Transverse colon (tissue), 4 donors: ENCODE data around the gene FDPS. TPM values are rescaled to one million over a fixed set of nuclear protein-coding genes. Genes with fewer than 3 reads are reported as not detected.

Experiments used
- DNase-seq: peaks from one replicate; pipeline ENCODE4 v3.0.0-alpha.2; 2019
- H3K27ac ChIP-seq, 4 donors: fragments of 200-600 bp; sonication (generic); 2 replicates each; pipeline ENCODE4 v1.5.1; 2016 to 2018; ENCODE audit warnings: inconsistent platforms in 4 of 4
- H3K27me3 ChIP-seq: fragments of 200-600 bp; sonication (generic); 2 replicates; pipeline ENCODE4 v1.5.1; 2017; ENCODE audit warnings: inconsistent platforms
- H3K36me3 ChIP-seq, 4 donors: fragments of 200-600 bp; sonication (generic); 2 replicates each; pipeline ENCODE4 v1.5.1; 2017 to 2019; ENCODE audit warnings: inconsistent platforms in 4 of 4
- H3K4me1 ChIP-seq, 4 donors: fragments of 200-600 bp; sonication (generic); 2 replicates each; pipeline ENCODE4 v1.5.1; 2017 to 2020; ENCODE audit warnings: inconsistent platforms in 4 of 4
- H3K4me3 ChIP-seq, 4 donors: fragments of 200-600 bp; sonication (generic); 1 replicate in 1 of 4; 2 replicates in 3 of 4; pipeline versions ENCODE4 v1.5.1 to v1.6.1; 2017 to 2019; ENCODE audit warnings: inconsistent platforms in 4 of 4
- H3K9me3 ChIP-seq, 2 donors: fragments of 200-600 bp; sonication (generic); 2 replicates each; pipeline ENCODE4 v1.5.1; 2017 to 2019; ENCODE audit warnings: inconsistent platforms in 2 of 2
- EP300 ChIP-seq: sonication (generic); formaldehyde crosslinking; IDR thresholded peaks from one replicate; pipeline ENCODE4 v1.6.1; 2017; ENCODE audit warnings: antibody characterized with exemption, low read depth
- POLR2A ChIP-seq: fragments of 450-650 bp; IDR thresholded peaks from one replicate; pipeline ENCODE4 v1.6.1; 2016; ENCODE audit warnings: antibody characterized with exemption, mild to moderate bottlenecking, moderate library complexity
- POLR2AphosphoS5 ChIP-seq, 3 donors: sonication (generic); formaldehyde crosslinking; IDR thresholded peaks; one replicate each; pipeline ENCODE4 v1.6.1; 2016; ENCODE audit warnings: antibody characterized with exemption in 3 of 3
- WGBS, 2 donors: methylation state at CpG; one replicate each; pipeline ENCODE4 v1.1.5; 2018; ENCODE audit warnings: low coverage in 1 of 2; 5-methylcytosine and 5-hydroxymethylcytosine counted together
- in situ Hi-C, 4 donors: fragments of 200-750 bp; cut with MboI; loops; one replicate each; pipeline versions ENCODE4 v1.15.0 to v1.15.1; 2017; ENCODE audit warnings: low sequenced_read_pairs in 3 of 4, low pct_ligation_motif_present in 1 of 4, low pct_unique_long_range_greater_than_20kb in 1 of 4
- intact Hi-C: fragments of 100-400 bp; cut with DNase I; formaldehyde crosslinking; loops from one replicate; pipeline ENCODE4 v1.15.1; 2023; ENCODE audit warnings: low total_unique reads
- total RNA-seq, 4 donors: library from RNA; depleted of rRNA; stranded (reverse); fragments of >200 nt; gene quantifications; one replicate each; pipeline ENCODE4 v1.1.0, GENCODE V29; 2016
- TF ChIP-seq, protein P1 (sequence below), 5 experiments: fragments of 200-600 bp in 3 of 5; fragments of 450-650 bp in 2 of 5; sonication (generic) in 3 of 5; IDR thresholded peaks; 1 replicate in 2 of 5; 2 replicates in 3 of 5; pipeline ENCODE4 v1.5.1; 2016 to 2017; ENCODE audit warnings: antibody characterized with exemption in 5 of 5, inconsistent platforms in 3 of 5, mild to moderate bottlenecking in 2 of 5, moderate library complexity in 1 of 5

Gene FDPS
- total RNA-seq: 100 to 1,000 TPM in 2 of 4 donors, 10 to 100 TPM in 2; 73.7 to 158 (median 104) TPM

DNA sequence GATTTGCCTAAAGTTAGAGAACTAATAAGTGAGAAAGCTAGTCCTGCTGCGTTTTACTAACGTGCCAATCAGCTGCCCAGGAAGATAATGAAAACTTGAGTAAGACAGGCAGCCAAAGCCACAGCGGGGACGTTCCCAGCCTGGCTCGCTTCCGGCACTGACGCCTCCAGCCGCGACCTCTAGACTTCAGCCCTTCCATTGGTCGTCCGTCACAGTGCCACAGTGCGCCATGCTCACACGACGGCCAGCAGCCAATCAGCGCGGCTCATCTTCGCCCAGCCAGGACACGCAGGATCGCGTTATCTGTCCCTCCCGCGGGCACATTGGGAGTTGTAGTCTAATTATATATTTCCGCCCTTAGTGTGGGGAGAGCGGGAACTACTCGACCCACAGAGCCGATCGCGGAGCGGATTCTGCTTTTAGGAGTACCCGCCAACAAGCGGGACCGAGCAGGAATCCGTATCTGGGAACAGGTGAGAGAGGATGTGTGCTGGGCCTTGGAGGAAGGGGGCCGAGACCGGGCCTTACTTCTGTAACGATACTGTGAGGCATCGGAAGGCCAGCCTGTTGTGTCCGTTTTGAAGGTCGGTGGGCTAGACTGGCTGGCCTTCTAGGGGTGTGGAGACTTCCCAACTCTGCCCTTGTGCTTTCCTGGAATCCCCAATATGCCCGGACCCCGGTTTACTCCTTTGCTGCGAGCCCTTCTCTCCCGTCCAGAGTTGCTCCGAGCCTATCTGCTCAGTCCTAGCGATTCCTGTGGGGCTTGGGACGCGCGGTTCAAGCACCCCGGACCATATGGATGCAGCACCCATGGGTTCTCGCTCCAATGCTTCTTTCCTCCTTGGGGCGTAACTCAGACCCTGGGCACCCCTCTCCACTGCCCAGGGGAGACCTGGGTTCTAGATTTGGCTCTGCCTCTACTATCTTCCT lies at the start of gene FDPS:
FDPS (plus strand) TSS at position 374 of the 930 bp plus-strand sequence. CDS start 924 bp downstream, outside the sequence.
- Histone ChIP-seq H3K4me1 (peaks cover 10 to 35% (median 20%) of the 10 kb centered on the region in 4 donors), H3K36me3 (no peaks in the 10 kb centered on the region), H3K4me3 (peak within 1 kb of the TSS; percentile 64 to 94 (median 80)), H3K9me3 (no peaks in the 10 kb centered on the region), H3K27ac (peak within 1 kb of the TSS; percentile 91 to 94 (median 94)), H3K27me3 (no peaks in the 10 kb centered on the region)
- DNase-seq: peak; percentile 99
- 0% methylated on average over 51 of the region's 51 CpGs; no CpG with 5 or more reads in 1 of the 2 donors for WGBS, 2 donors
- intact Hi-C loops (no loop called here), in situ Hi-C loops (no loop called here)
- TF ChIP-seq EP300 (no peak), POLR2A (peak; percentile 85), POLR2AphosphoS5 (IDR thresholded peaks at IDR 0.05) (peak; percentile 87 to 94 (median 93))
- TF ChIP-seq, protein P1, sequence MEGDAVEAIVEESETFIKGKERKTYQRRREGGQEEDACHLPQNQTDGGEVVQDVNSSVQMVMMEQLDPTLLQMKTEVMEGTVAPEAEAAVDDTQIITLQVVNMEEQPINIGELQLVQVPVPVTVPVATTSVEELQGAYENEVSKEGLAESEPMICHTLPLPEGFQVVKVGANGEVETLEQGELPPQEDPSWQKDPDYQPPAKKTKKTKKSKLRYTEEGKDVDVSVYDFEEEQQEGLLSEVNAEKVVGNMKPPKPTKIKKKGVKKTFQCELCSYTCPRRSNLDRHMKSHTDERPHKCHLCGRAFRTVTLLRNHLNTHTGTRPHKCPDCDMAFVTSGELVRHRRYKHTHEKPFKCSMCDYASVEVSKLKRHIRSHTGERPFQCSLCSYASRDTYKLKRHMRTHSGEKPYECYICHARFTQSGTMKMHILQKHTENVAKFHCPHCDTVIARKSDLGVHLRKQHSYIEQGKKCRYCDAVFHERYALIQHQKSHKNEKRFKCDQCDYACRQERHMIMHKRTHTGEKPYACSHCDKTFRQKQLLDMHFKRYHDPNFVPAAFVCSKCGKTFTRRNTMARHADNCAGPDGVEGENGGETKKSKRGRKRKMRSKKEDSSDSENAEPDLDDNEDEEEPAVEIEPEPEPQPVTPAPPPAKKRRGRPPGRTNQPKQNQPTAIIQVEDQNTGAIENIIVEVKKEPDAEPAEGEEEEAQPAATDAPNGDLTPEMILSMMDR (IDR thresholded peaks at IDR 0.05): peak in 3 of 5 experiments; percentile 23 to 63 (median 63)

DNA sequence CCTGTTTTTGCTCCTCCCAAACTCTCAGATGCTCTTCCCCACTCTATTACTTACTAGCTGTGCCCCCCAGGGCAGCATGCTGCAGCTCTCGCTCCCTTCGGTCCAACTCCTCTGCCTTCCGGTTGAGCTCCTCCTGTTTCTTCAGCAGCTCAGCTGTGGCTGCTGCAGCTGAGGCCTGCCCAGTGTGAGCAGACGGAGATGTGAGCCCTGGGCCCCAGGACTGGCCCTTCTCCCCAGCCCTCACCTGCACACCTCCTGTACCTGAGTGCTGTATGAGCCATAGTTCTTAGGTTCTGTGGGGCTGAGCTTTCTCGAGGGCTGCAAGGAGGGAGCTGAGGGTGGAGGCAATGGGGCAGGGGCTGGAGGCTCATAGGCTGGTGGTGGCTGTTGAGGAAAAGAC lies 48.4 kb upstream of the FDPS start:
- peaks cover 13 to 27% (median 20%) of the 10 kb centered on the region in 4 donors for H3K4me1 ChIP-seq
- H3K27ac ChIP-seq: no peak overlapping the region
- in situ Hi-C loops: loop anchor here in 2 of 4 donors (10.0 to 25.0 kb wide), 2 partner anchors 65 to 327 kb away; partner anchors contain the start of gene RUSC1 (in 1 of the 2)
- H3K4me3 ChIP-seq: no peak overlapping the region
- peaks cover 0 to 18% (median 10%) of the 10 kb centered on the region in 4 donors for H3K36me3 ChIP-seq
- no peaks in the 10 kb centered on the region for H3K9me3 ChIP-seq
- H3K27me3 ChIP-seq: no peaks in the 10 kb centered on the region
- intact Hi-C loops: no loop called here
- WGBS, 2 donors: 96% methylated on average over 5 of the region's 5 CpGs; no CpG with 5 or more reads in 1 of the 2 donors
- no peak for DNase-seq
- TF ChIP-seq POLR2A: no peak
- no peak for TF ChIP-seq POLR2AphosphoS5 (IDR thresholded peaks at IDR 0.05)
- TF ChIP-seq EP300: no peak

DNA sequence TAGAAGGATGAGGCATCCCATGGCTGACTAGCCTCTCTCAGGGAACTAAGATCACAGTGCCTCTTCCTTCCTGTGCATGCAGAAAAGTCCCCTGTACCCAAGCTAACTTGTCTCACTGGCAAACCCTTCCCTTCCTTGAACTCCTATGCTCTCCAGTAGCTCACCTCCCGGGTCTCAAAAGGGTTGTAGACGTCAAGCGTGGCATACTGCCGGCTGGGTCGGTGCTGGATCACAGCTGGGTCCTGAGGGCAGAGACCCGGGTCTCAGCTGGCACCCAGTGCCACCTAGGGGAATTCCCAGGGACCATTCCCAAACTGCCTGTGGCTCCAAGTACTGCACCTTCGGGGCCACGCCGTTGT lies 47.2 kb upstream of the FDPS start:
- Histone ChIP-seq H3K27me3 (no peaks in the 10 kb centered on the region), H3K36me3 (peaks cover 0 to 30% (median 14%) of the 10 kb centered on the region in 4 donors), H3K4me1 (peaks cover 8 to 17% (median 16%) of the 10 kb centered on the region in 4 donors), H3K4me3 (peak overlapping the region; percentile 46 to 84 (median 68)), H3K9me3 (no peaks in the 10 kb centered on the region), H3K27ac (peak overlapping the region; percentile 84 to 91 (median 89))
- in situ Hi-C loops (loop anchor here in 2 of 4 donors (10.0 to 25.0 kb wide), 2 partner anchors 63 to 326 kb away; partner anchors contain the start of gene RUSC1 (in 1 of the 2)), intact Hi-C loops (no loop called here)
- 0% methylated on average over 4 to 8 of the region's 9 CpGs for WGBS, 2 donors
- TF ChIP-seq, protein P1 (IDR thresholded peaks at IDR 0.05): peak in 1 of 5 experiments; percentile 2
- no peak for TF ChIP-seq POLR2AphosphoS5 (IDR thresholded peaks at IDR 0.05)
- no peak for TF ChIP-seq POLR2A
- TF ChIP-seq EP300: no peak
- DNase-seq: no peak

DNA sequence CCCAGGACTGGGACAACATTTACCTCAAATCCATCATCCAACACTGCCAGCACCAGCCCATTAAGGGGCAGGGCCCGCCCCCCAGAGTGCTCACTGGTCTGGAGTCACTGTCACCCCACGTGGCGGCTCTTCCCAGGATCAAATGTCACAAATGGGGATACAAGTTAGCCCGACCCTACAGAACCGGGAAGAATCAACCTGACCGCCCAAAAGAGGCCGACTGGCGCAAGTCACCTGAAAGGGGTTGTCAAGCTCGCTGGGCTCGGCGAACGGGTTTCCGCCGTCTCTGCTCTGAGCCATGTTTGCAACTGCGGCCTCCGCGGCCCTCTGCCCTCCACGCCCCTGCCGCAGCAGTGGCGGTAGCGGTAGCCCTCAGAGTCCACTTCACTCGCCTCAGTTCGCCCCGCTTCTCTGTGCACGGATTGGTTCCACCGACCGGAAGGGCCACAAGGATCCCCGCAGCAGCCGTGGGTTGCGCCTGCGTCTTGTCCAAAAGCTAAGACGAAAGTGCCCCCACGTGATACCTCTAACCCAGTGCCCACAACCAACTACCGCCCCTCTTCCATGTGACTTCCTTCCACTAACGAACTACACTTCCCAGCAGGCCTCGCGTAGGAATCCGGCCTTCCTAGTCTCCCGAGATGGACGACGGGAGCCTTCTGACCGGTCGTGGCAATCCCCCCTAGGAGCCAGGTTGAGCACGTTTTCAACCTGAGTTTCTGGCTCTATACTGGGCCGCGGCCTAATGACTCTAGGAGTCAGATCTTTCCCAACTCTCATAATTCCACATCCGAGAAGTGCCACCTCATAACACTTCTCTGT lies 46.6 kb upstream of the FDPS start, which contains the start of gene SCAMP3:
SCAMP3 (minus strand) TSS at position 509 of the 822 bp plus-strand sequence; CDS start at position 300, 209 bp downstream.
- in situ Hi-C loops: loop anchor here in 2 of 4 donors (10.0 to 25.0 kb wide), 2 partner anchors 63 to 325 kb away; partner anchors contain the start of gene RUSC1 (in 1 of the 2)
- TF ChIP-seq POLR2A (peak; percentile 86), POLR2AphosphoS5 (IDR thresholded peaks at IDR 0.05) (peak; percentile 73 to 89 (median 85)), EP300 (no peak)
- TF ChIP-seq, protein P1 (IDR thresholded peaks at IDR 0.05): peak in 1 of 5 experiments; percentile 3
- H3K36me3 ChIP-seq: peaks cover 0 to 34% (median 17%) of the 10 kb centered on the region in 4 donors
- no peaks in the 10 kb centered on the region for H3K27me3 ChIP-seq
- H3K4me3 ChIP-seq: peak within 1 kb of the TSS; percentile 46 to 84 (median 68)
- intact Hi-C loops: no loop called here
- 0 to 7% methylated on average over 3 to 47 of the region's 47 CpGs for WGBS, 2 donors
- DNase-seq: peak; percentile 96
- H3K27ac ChIP-seq: peak within 1 kb of the TSS; percentile 84 to 91 (median 89)
- peaks cover 8 to 17% (median 15%) of the 10 kb centered on the region in 4 donors for H3K4me1 ChIP-seq
- no peaks in the 10 kb centered on the region for H3K9me3 ChIP-seq
